Muscle layer of duodenum (tissue), 2 donors: ENCODE data around the gene CLEC20A.

Experiments
- H3K27ac ChIP-seq: one replicate; pipeline ENCODE4 v1.7.0; 2013; ENCODE audit warnings: mild to moderate bottlenecking, low read length
- H3K27me3 ChIP-seq: one replicate; pipeline ENCODE4 v1.7.0; 2013; ENCODE audit warnings: low read depth, mild to moderate bottlenecking, control low read depth, low read length
- H3K36me3 ChIP-seq, 2 donors: one replicate each; pipeline ENCODE4 v1.7.0; 2013; ENCODE audit warnings: low read length in 2 of 2, control low read depth in 1 of 2, mild to moderate bottlenecking in 1 of 2; ENCODE audit not compliant: insufficient read depth in 2 of 2, control insufficient read depth in 1 of 2
- H3K4me1 ChIP-seq, 2 donors: one replicate each; pipeline ENCODE4 v1.7.0; 2013; ENCODE audit warnings: low read length in 2 of 2, mild to moderate bottlenecking in 2 of 2, control low read depth in 1 of 2, moderate library complexity in 1 of 2; ENCODE audit not compliant: insufficient read depth in 2 of 2, control insufficient read depth in 1 of 2
- H3K4me3 ChIP-seq, 2 donors: one replicate each; pipeline ENCODE4 v1.7.0; 2013; ENCODE audit warnings: low read length in 2 of 2, low read depth in 1 of 2, mild to moderate bottlenecking in 1 of 2
- H3K9me3 ChIP-seq, 2 donors: one replicate each; pipeline ENCODE4 v1.7.0; 2013; ENCODE audit warnings: low read length in 2 of 2, control low read depth in 1 of 2, mild to moderate bottlenecking in 1 of 2; ENCODE audit not compliant: control insufficient read depth in 1 of 2
- donor health status: healthy.

The CLEC20A gene

DNA sequence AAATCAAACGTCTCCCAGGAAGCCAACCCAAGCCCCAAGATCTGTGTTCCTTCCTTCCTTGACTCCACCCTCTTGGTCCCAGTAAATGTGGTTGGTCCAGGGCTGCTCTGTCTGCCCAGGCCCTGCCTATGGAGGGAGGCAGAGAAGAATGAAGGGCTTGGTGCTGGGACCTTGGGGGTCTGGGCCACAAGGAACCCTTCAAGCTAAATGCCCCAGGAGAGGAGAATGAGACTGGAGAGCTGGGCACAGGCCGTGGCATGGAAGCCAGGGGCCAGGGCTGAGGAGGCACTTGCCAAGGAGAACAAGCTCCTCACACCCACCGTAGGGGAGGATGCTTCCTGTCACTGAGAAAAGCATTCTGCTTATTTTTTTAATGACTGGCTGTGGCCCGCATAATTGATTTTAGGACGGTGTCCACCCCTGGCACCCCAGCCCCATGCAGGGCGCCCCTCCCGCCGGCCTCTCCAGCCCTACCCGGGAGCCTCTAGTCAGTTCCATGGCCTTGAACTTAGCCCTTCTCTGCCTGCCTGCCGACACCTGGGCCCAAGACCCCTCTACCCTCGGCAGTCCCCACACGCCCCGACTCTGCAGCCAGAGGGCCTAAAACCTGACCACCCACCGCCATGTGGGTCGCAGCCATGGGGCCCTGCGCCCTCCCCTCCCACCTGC, 889 bp downstream of the CLEC20A start:
- no peaks in the 10 kb centered on the region for H3K27me3 ChIP-seq
- no peaks in the 10 kb centered on the region for H3K4me1 ChIP-seq

DNA sequence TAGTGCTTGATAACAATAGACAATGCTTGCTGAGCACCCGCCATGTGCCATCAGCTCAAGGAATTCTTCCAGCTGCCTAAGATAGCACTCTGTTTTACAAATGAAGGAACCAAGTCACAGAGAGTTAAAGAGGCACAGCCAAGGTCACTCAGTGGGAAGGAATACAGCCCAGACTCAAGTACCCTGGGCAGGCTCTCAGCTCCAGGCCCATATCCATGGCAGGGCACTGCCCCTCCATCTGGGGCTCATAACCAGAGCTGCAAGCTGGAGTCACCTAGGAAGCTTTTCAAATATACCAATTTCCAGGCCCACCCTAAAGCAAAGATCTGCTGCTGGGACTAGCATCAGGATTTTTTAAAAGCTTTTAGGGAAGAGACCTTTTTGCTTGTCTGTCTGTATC, 1.6 kb downstream of the CLEC20A start:
- Histone ChIP-seq H3K36me3 (no peaks in the 10 kb centered on the region), H3K4me3 (no peak overlapping the region), H3K4me1 (no peaks in the 10 kb centered on the region), H3K9me3 (no peaks in the 10 kb centered on the region), H3K27me3 (no peaks in the 10 kb centered on the region), H3K27ac (no peak overlapping the region)

More for the DNA sequence above, 889 bp downstream of the CLEC20A start:
- Histone ChIP-seq H3K36me3 (no peaks in the 10 kb centered on the region), H3K9me3 (no peaks in the 10 kb centered on the region), H3K27ac (no peak overlapping the region), H3K4me3 (no peak overlapping the region)

DNA sequence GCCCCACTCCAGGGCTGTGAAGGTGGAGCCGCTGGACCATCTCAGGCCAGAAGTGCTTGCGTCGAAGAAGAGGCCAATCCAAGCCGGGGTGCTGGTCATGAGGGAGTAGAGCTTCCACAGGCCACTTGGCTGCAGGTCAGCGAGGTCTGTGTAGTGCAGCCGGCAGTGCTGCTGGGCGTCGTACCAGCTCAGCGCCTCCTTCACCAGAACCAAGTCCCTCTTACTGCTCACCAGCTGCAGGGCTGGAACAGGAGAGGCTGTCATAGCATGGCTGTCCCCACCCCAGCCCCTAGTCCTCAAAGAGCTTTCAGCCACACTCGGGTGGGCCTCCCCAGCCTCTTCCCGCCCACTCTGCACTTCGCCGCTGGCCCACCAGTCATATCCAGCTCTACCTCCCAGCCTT, 2.2 kb downstream of the CLEC20A start:
- H3K4me3 ChIP-seq = no peak overlapping the region
- H3K4me1 ChIP-seq = no peaks in the 10 kb centered on the region
- no peaks in the 10 kb centered on the region for H3K36me3 ChIP-seq
- no peak overlapping the region for H3K27ac ChIP-seq
- no peaks in the 10 kb centered on the region for H3K9me3 ChIP-seq
- H3K27me3 ChIP-seq = no peaks in the 10 kb centered on the region

DNA sequence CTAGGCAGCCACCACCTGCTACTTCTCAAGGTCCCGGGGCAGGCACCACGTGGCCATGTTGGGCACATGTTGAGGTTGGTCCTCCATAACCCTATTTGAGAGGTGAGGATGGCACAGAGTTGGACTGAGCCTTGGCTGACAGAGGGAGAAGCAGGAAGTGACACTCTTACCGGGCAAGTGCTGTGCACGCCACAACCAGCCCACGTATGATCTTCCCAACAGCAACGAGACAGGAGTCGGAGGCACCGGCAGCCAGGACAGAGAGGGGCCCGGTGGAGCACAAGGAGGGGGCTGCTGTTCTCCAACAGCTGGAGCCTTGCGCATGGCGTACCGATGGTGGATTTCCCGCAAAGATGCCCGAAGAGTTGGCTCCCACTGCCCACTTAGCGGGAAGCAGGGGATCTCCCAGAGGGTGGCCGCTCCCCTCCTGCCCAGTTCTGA, 3.4 kb downstream of the CLEC20A start:
- Histone ChIP-seq H3K27ac (no peak overlapping the region), H3K9me3 (no peaks in the 10 kb centered on the region), H3K4me3 (no peak overlapping the region), H3K36me3 (no peaks in the 10 kb centered on the region), H3K27me3 (no peaks in the 10 kb centered on the region), H3K4me1 (no peaks in the 10 kb centered on the region)

DNA sequence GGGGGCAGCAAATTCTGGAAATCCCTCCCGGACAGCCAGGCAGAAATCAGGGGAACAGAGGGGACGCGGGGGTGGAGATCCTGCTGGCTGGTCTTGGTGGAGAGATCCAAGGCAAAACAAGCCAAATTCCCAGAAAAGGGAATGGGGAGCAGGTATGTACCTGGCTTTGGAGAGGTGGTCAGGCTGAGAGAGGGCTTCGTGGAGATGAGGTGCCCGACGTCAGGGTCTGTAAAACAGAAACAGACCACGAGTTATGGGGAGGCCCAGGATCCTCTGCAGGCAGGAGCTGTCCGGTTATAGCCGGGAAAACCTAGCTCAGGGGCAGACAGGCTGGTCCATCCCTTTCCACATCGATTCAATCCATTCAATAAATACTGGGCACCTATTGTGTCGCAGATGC, 4.4 kb downstream of the CLEC20A start:
- H3K27ac ChIP-seq = no peak overlapping the region
- no peaks in the 10 kb centered on the region for H3K36me3 ChIP-seq
- no peak overlapping the region for H3K4me3 ChIP-seq
- H3K9me3 ChIP-seq = no peaks in the 10 kb centered on the region
- no peaks in the 10 kb centered on the region for H3K27me3 ChIP-seq
- H3K4me1 ChIP-seq = no peaks in the 10 kb centered on the region

DNA sequence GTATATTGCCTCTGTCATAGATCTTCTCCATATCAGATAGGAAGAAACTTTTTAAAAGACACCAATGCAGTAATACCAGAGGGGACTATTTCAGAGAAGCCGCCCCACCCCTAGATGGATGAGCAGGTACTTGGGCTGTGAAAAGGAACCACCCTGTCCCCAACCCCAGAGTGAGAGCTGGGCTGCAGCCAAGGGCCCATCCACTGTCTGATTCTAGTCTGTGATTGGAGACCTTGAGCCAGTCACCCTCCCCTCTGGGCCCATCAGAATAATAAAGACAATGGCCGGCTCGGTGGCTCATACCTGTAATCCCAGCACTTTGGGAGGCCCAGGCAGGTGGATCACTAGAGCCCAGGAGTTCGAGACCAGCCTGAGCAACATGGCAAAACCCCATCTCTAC, 5.0 kb downstream of the CLEC20A start:
- H3K27ac ChIP-seq = no peak overlapping the region
- H3K36me3 ChIP-seq = no peaks in the 10 kb centered on the region
- H3K27me3 ChIP-seq = no peaks in the 10 kb centered on the region
- H3K4me3 ChIP-seq = no peak overlapping the region
- peaks cover 0 to 5% of the 10 kb centered on the region in 2 donors for H3K4me1 ChIP-seq
- no peaks in the 10 kb centered on the region for H3K9me3 ChIP-seq

DNA sequence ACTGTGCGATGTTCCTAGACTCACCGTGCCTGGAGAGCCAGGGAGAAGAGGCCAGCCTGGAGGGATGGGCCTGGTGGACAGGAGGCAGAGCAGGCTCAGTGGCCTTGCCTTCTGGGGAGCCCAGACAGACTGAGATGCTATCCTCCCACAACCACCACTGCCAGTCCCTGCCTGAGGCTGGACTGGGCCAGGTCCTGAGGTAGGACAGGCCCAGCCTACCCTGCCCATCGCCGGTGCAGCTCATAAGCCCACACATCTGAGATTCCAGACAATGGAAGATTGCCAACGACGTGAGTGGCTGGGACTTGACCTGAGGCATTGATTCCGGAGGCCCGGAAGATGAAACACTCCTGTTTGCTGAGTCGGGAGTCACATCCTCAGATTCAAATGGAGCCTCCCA, 5.8 kb downstream of the CLEC20A start:
- H3K9me3 ChIP-seq = no peaks in the 10 kb centered on the region
- no peak overlapping the region for H3K27ac ChIP-seq
- H3K36me3 ChIP-seq = no peaks in the 10 kb centered on the region

DNA sequence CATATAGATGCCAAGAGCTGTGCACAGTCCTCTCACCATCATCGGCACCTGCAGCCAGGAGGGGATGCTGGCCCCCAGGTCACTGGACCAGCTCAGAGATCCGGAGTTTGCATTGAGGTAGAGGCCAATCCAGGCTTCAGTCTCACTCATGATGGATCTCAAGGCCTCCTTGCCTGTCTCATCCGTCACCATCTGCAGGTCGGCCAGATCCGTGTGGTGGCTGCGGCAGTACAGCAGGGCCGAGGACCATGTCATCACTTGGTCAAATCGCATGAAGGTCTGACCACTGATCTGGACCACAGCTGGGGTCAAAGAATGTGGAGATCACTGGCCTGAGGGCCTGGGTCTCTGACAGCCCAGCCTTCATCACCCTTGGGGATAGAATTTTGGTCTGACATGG, 6.6 kb downstream of the CLEC20A start:
- no peaks in the 10 kb centered on the region for H3K9me3 ChIP-seq
- H3K36me3 ChIP-seq = no peaks in the 10 kb centered on the region
- no peaks in the 10 kb centered on the region for H3K27me3 ChIP-seq
- H3K27ac ChIP-seq = no peak overlapping the region
- H3K4me3 ChIP-seq = no peak overlapping the region
- peaks cover 0 to 12% of the 10 kb centered on the region in 2 donors for H3K4me1 ChIP-seq

More for the DNA sequence above, 5.8 kb downstream of the CLEC20A start:
- H3K27me3 ChIP-seq = no peaks in the 10 kb centered on the region
- no peak overlapping the region for H3K4me3 ChIP-seq
- peaks cover 0 to 12% of the 10 kb centered on the region in 2 donors for H3K4me1 ChIP-seq

DNA sequence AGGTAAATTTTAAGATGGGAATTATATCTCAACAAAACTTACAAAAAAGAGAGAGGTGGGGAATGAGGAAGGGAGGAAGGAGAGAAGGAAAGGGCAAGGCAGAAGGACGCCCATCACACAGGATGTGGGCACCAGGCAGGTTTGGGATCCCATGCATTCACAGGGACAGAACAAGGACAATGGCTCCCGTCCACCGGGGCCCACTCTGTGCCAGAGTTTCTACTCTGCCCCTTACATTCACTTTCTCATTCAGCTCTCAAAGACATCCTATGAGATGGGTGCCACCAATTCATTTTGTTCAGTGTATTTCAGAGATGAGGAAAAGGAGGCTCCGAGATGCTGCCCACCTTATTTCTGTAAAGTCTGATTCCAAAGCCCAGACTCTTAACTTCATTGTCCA, 7.4 kb downstream of the CLEC20A start:
- Histone ChIP-seq H3K4me3 (no peak overlapping the region), H3K4me1 (peaks cover 0 to 12% of the 10 kb centered on the region in 2 donors), H3K27me3 (no peaks in the 10 kb centered on the region), H3K36me3 (no peaks in the 10 kb centered on the region), H3K9me3 (no peaks in the 10 kb centered on the region), H3K27ac (no peak overlapping the region)

DNA sequence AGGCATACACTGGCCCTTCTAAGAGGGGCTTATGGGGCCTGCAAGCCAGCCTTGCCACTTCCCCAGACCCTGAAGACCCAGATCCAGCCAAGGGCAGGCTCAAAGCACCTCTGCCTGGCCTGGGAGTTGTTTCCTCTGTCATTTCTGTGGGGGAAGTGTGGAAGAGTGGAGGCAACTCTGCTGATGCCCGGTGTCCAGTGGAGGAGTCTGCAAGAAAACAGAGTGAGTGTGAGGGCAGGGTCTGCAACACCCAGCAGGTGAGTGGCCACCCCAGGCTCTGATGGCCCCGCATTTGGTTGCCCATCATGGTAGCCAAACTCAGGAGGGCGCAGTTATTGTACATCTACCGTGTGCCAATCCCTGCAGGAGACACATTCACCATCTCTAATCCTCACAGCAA, 8.4 kb downstream of the CLEC20A start:
- peaks cover 0 to 12% of the 10 kb centered on the region in 2 donors for H3K4me1 ChIP-seq
- H3K27ac ChIP-seq = no peak overlapping the region
- no peaks in the 10 kb centered on the region for H3K27me3 ChIP-seq
- H3K4me3 ChIP-seq = no peak overlapping the region
- no peaks in the 10 kb centered on the region for H3K9me3 ChIP-seq
- H3K36me3 ChIP-seq = no peaks in the 10 kb centered on the region

DNA sequence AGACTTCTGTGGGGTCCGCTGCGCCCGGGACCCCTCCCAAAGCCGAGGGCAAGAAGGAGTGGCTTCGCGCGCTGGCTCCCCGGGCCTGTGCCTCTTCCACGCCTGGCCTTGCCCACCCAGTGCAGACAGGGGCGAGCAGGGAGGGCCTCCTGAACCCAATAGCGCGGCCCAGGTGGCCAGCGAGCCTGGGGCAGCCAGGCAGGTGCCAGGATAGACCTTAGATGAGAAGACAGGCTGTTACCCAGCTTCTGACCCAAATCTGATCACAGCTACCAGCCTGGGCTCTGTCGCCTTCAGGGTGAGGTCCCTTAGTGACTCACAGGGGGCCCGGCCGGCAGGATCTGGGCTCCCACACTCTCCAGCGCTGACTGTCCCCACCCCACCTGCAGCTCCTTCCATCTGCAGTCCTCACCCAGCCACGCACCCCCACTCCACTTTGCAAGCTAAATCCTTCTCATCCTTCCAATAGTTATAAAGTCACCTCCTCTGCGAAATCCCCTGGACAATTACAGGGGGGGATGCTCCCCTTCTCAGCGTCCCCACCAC, 9.6 kb downstream of the CLEC20A start:
- H3K9me3 ChIP-seq = no peaks in the 10 kb centered on the region
- no peaks in the 10 kb centered on the region for H3K36me3 ChIP-seq
- no peak overlapping the region for H3K27ac ChIP-seq
- peaks cover 0 to 12% of the 10 kb centered on the region in 2 donors for H3K4me1 ChIP-seq
- no peaks in the 10 kb centered on the region for H3K27me3 ChIP-seq
- H3K4me3 ChIP-seq = peak overlapping the region in 1 of 2 donors; percentile 49
